Measurements from ENCODE around the gene LIPT1.
"Not testable (repeated sequence)": the region's sequence is repeated elsewhere in the genome, so short reads cannot be mapped to it uniquely, and the experiment has no call there.

LIPT1 gene

DNA sequence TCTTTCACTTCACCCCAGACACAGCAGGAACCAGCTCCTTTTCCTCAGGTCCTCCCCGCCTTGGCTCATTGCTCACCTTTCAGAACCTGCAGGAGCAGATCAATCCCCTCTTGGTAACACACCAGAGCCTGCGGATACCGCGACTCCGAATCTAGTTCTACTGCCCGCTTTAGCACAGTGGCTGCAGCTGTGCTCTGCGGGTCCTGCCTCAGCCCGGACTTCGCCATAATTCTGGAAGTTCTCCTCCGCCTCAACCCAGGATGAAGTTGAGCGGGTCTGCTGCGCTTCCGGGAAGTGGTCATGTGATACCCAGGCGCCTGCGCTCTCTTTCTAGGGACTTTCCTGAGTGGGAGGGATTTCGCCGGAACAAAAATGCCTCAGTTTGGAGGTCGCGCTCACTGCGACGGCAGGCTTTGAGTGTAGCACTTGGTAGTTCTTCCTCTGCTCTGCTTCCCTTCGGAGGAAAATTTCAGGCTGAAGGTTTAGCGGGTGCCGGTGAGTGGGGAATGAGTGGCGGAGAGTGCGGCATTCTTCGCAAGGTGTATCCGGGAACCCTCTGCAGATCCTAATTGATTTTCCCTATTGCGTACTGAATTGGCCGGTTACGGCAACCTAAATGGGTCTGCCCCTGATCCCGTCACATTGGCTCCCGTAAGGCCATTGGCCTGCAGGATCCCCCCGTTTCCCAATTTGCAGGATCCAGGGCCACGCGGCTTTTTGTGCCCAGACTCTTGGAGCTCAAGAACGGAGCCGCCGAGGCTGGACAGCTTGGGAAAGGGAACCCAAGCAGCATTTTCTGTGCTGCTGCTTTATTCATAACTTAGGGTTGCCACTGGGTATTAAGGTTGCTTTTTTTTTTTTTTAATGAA is 26.2 kb downstream of the LIPT1 start, which contains the start of the genes MITD1 and MRPL30:
Gene MITD1, minus strand, starts transcription at position 304 of the 869 bp plus-strand sequence. Its CDS starts 77 bp downstream, at position 227.
Gene MRPL30, plus strand, starts transcription at position 430 of the 869 bp plus-strand sequence. CDS start 5,020 bp downstream, outside the sequence.
- DNase-seq = peak; percentile 88

DNA sequence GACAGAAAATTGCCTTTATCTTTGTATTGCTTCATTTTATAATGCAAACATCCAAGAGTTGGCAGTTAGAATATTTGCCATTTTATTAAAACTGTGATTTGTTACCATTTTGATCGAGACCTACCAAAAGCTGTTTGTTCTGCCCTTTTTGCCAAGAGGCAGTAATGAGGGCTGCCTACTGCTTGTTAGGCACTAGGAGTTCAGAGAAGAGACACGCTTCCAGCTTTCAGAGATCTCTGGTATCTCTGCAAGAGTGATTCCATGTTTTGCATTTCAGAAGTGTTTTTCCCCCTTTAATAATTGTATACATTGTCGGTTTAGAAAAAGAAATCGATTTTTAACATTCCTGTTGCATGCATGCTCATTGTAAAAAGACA is 26.8 kb downstream of the LIPT1 start:
- no peak for DNase-seq

DNA sequence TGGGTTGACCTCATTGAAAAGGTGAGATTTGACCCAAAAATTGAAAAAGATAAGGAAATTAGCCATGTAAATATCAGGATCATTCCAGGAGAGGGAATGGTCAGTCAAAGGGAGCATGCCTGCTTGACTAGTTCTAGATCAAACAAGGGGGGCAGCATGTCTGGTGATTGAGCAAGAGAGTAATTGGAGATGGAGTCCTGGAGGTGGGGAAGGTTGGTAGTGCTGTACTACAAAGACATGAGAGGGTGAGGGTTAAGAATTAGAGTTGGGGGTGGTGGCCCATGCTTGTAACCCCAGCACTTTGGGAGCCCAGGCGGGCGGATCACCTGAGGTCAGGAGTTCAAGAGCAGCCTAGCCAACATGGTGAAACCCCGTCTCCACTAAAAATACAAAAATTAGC is 28.3 kb downstream of the LIPT1 start:
- DNase-seq = no peak

DNA sequence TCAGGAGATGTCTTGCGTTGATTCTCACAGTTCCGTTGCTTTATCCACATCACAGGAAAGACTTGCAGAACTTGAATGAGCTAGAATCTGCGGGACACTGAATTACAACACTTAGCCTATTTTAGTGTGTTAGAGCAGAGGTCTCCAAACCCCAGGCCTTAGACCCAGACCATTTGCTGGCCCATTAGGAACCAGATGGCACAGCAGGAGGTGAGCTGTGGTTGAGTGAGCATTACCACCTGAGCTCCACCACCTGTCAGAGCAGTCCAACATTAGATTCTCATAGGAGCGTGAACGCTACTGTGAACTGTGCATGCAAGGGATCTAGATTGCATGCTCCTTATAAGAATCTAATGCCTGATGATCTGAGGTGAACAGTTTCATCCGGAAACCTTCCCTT is 30.0 kb downstream of the LIPT1 start:
- DNase-seq = no peak

DNA sequence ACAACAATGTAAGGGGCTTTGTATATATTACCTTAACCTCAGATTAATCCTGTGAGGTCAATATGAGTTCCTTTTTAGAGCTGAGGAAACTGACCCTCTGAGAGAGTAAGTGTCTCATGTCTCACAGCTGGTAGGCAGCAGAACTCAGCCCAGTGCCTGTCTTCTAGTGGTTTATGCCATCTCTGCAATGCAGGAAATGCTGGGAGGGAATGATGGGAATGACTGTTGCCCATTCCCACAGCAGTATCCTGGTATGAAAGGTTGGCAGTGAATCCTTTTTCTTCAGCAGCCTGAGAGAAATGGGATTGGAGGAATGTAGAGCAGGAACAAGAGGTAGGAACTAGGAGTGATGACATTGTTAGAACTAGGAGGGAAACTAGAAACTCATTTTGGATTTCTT is 32.2 kb downstream of the LIPT1 start:
- no peak for DNase-seq

DNA sequence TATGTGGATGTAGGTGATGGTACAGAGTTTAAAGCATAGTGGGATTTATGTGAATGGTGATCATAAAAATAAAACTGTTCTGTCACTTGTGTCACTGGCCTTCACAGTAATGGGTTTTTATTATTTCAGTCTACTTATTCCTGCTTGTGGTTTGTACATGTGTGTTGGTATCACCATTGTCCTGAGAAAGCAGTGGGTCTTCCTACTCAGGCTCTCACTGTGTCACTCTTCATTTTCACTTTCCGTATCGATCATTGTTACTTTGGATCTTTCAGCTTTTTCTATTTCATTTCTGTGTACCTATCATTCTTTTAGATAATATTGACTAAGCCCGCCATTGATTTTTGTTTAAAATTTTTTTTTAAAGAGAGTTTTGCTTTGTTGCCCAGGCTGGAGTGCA is 33.6 kb downstream of the LIPT1 start:
- no peak for DNase-seq

DNA sequence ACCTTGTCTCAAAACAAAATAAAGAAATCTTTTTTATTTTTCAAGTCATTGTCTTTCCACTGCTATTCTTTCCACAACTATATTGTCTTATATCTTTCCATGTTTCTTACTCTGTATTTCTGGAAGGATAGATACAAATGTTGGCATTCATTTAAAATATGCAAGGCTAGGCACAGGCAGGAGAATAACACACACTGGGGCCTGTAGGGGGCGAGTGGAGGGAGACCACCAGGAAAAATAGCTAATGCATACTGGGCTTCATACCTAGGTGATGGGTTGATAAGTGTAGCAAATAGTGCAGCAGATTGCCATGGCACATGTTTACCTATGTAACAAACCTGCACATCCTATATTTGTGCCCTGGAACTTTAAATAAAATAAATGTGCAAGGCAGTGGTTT is 35.8 kb downstream of the LIPT1 start:
- DNase-seq = no peak

DNA sequence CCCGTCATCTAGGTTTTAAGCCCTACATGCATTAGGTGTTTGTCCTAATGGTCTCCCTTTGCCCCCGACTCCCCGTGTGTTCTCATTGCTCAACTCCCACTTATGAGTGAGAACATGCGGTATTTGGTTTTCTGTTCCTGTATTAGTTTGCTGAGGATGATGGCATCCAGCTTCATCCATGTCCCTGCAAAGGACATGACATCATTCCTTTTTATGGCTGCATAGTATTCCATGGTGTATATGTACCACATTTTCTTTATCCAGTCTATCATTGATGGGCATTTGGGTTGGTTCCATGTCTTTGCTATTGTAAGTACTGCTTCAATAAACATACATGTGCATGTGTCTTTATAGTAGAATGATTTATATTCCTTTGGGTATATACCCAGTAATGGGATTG is 37.6 kb downstream of the LIPT1 start:
- DNase-seq = not testable (repeated sequence)

DNA sequence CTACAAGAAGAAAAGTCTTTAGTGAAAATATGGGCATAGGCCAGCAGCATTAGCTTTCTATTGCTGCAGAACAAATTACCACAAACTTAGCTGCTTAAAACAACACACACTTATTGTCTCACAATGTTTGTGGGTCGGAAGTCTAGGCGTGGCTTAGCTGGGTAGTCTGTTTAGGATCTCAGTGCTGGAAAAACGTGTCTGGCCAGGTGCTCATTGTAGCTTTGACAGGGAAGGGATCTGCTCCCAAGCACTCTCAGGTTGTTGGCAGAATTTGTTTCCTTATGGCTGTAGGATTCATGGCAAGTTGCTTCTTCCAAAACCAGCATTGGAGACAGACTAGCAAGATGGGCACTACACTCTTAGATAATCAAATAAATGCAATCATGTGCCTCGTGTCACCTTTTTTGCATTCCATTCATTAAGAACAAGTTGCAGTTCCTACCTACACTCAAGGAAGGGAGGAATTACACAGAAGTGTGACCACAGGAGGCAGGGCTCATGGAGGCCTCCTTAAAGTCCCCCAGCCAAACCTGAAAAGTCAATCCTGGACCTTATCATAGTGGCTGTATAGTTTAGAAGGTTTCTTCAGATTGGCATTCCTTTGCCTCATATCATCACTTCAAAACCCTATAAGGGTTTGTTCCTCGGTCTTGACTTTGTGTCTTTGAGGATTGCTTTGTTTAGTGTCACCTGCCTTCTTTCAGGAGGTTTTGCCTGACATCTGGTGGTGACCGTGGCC is 43.5 kb downstream of the LIPT1 start:
- no peak for DNase-seq

DNA sequence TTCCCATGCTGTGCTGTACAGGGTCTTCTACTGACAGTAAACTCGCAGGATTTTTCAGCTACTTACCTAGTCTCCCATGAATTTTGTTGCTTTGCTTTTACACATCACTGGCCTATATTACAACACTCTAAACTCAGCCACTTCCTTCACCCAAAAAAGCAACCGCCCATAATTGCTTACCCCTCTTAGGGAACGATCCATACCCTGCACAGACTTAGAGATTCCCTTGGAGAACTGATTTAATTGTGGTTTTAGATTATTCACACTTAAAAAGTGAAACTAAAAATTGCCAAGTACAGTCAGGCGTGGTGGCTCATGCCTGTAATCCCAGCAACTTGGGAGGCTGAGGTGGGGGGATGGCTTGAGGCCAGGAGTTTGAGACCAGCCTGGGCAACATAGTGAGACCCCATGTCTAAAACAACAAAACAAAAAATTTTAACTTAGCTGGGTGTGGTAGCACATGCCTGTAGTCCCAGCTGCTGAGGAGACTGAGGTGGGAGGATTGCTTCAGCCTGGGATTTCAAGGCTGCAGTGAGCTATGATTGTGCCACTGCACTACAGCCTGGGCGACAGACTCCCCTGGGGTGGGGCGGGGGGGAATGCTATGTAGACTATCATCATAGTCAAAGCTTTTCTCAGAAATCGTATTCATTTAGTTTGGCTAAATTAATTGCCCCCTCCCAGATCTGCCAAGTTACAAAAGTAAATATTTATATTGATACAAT is 45.5 kb downstream of the LIPT1 start:
- DNase-seq = no peak

DNA sequence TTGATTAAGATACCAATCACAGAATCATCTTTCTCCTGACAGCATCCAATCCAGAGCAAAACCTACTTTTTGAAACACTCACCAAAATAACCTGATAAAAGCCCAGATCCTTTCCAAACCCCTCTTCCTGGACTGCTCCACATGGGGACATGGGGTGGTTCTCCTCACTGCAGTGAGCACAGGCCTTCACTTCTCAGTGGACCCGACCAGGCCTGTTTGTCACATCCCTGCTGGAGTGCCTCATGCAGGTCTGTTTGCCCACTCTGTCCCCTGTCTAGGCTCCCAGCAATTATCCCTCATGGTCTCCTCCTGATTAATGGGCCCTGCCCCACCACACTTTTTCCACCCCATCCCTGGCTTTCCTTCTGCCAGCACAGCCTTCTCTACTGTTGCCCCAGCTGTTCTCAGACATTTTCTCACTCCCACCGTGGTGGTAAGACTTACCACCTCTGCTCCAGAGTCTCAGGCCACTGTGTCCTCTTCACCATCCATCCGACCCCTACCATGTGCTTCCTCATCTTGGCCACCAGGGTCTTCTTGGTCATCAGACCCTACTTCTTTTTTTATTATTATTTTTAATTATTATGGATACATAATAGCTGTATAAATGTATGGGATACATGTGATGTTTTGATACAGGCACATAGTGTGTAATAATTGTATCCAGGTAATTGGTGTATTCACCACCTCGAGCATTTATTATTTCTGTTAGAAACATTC is 47.4 kb downstream of the LIPT1 start:
- no peak for DNase-seq

DNA sequence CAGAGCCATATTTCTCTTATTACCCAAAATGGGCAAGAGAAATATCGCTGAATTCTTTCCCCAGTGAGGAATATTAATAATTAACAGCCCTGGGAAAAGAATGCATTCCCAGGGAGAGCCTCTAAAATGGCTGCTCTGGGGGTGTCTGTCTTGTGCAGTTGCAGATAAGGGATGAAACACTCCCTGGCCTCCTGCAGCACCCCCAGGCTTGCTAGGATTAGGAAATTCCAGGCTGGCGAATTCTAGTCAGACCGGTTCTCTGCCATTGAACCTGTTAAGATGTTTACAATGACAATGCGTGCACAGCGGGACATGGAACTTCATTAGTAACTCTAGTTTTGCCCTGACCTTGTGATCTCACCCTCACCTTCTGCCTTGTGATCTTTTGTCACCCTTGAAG is 50.7 kb downstream of the LIPT1 start:
- no peak for DNase-seq

All from amniotic stem cell (primary cell).